ENCODE measurements around the gene GLA. TPM values are rescaled to one million over a fixed set of nuclear protein-coding genes. Genes with fewer than 3 reads are reported as not detected.

The GLA gene
- total and polyA plus RNA-seq, 3 donors from 2014 or later = 12.5 to 17.9 (median 16.2) TPM

DNA sequence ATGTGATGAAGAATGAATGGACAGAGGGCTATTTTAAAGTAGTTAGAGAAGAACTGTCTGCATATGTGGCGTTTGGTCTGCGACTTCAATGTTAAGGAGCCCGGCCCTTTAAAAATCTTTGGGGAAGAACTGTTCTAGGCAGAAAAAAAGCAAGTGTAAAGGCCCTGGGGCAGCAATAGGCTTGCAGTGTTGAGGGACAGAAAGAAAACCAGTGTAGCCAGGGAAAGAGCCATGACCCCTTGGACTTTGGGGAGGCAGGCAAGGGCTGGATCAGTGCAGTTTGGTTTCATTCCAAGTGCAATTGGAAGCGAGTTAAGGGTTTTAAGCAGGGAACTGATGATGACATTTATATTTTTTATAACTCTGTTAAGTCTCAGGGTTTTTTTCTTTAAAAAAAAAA lies 7.9 kb downstream of the GLA start:
- no peak overlapping the region for H3K27ac ChIP-seq
- WGBS, 2 donors = 90 to 94% methylated on average over 4 of the region's 4 CpGs
- H3K9me3 ChIP-seq = no peaks in the 10 kb centered on the region
- H3K27me3 ChIP-seq = no peaks in the 10 kb centered on the region
- H3K4me3 ChIP-seq = no peak overlapping the region
- no peaks in the 10 kb centered on the region for H3K4me1 ChIP-seq
- TF ChIP-seq POLR2A (IDR thresholded peaks at IDR 0.05) = no peak
- TF ChIP-seq, protein P1, sequence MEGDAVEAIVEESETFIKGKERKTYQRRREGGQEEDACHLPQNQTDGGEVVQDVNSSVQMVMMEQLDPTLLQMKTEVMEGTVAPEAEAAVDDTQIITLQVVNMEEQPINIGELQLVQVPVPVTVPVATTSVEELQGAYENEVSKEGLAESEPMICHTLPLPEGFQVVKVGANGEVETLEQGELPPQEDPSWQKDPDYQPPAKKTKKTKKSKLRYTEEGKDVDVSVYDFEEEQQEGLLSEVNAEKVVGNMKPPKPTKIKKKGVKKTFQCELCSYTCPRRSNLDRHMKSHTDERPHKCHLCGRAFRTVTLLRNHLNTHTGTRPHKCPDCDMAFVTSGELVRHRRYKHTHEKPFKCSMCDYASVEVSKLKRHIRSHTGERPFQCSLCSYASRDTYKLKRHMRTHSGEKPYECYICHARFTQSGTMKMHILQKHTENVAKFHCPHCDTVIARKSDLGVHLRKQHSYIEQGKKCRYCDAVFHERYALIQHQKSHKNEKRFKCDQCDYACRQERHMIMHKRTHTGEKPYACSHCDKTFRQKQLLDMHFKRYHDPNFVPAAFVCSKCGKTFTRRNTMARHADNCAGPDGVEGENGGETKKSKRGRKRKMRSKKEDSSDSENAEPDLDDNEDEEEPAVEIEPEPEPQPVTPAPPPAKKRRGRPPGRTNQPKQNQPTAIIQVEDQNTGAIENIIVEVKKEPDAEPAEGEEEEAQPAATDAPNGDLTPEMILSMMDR (IDR thresholded peaks at IDR 0.05) = no peak
- H3K36me3 ChIP-seq (ENCODE audit: low read depth, missing control alignments) = no peaks in the 10 kb centered on the region
- DNase-seq = no peak
- intact Hi-C loops (cut with DNase I; ENCODE audit: low total_unique reads) = no loop called here

DNA sequence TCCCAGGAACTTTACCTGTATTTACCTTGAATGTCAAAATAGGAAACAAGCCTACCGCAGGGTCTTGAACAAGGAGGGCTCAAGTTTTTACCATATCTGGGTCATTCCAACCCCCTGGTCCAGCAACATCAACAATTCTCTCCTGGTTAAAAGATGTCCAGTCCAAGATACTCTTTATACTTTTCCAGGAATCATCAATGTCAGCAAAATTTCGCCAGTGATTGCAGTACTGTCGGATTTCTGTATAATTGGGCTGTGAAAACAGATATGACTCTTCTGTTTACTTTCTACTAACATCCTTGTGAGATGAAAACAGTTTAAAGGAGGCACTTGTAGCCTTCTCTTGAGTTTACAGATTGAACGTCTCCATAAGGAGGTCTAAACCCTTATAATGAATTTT lies 9.0 kb downstream of the GLA start:
- WGBS, 2 donors = 92 to 95% methylated on average over 4 of the region's 4 CpGs
- TF ChIP-seq, protein P1 (IDR thresholded peaks at IDR 0.05) = no peak
- no peak for TF ChIP-seq POLR2A (IDR thresholded peaks at IDR 0.05)

DNA sequence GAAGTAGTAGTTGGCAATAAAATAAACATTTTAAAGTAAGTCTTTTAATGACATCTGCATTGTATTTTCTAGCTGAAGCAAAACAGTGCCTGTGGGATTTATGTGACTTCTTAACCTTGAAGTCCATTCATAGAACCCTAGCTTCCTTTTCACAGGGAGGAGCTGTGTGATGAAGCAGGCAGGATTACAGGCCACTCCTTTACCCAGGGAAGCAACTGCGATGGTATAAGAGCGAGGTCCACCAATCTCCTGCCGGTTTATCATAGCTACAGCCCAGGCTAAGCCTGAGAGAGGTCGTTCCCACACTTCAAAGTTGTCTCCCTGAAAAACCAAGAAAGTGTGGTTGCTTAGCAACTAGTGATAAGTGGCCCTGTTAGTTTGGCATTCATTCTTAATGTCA lies 9.9 kb downstream of the GLA start:
- TF ChIP-seq POLR2A (IDR thresholded peaks at IDR 0.05) = no peak
- TF ChIP-seq, protein P1 (IDR thresholded peaks at IDR 0.05) = no peak
- intact Hi-C loops (cut with DNase I; ENCODE audit: low total_unique reads) = no loop called here
- no peaks in the 10 kb centered on the region for H3K27me3 ChIP-seq
- H3K4me3 ChIP-seq = no peak overlapping the region
- H3K36me3 ChIP-seq (ENCODE audit: low read depth, missing control alignments) = no peaks in the 10 kb centered on the region
- no peak overlapping the region for H3K27ac ChIP-seq
- no peaks in the 10 kb centered on the region for H3K9me3 ChIP-seq
- 24 to 50% methylated on average over 4 of the region's 4 CpGs for WGBS, 2 donors
- H3K4me1 ChIP-seq = no peaks in the 10 kb centered on the region
- no peak for DNase-seq

More for the DNA sequence above, 9.0 kb downstream of the GLA start:
- intact Hi-C loops (cut with DNase I; ENCODE audit: low total_unique reads) = no loop called here
- no peaks in the 10 kb centered on the region for H3K27me3 ChIP-seq
- H3K4me1 ChIP-seq = no peaks in the 10 kb centered on the region
- H3K27ac ChIP-seq = no peak overlapping the region
- H3K4me3 ChIP-seq = no peak overlapping the region
- no peak for DNase-seq
- no peaks in the 10 kb centered on the region for H3K36me3 ChIP-seq (ENCODE audit: low read depth, missing control alignments)
- no peaks in the 10 kb centered on the region for H3K9me3 ChIP-seq

DNA sequence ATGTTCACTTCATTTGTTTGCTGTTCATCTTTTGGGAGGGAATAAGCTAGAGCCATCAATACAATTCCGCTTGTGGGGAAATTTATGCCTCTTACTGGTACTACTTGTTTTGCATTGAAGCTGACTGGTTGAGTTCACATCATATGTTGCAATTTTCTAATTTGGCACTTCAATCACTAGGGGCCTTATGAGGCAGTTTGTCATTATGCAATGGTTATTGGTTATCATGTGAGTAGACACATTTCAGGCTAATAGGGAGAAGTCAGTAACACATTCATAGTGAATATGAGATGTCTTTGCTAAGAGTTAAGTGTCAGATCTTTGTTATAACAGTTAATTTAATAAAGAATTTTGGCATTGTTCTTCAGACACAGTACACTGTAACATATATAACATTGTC lies 11.9 kb downstream of the GLA start:
- TF ChIP-seq, protein P1 (IDR thresholded peaks at IDR 0.05) = no peak
- TF ChIP-seq POLR2A (IDR thresholded peaks at IDR 0.05) = no peak
- H3K4me3 ChIP-seq = no peak overlapping the region
- H3K27ac ChIP-seq = no peak overlapping the region
- no peaks in the 10 kb centered on the region for H3K36me3 ChIP-seq (ENCODE audit: low read depth, missing control alignments)
- no peaks in the 10 kb centered on the region for H3K4me1 ChIP-seq
- DNase-seq = no peak
- WGBS, 2 donors = 87 to 100% methylated on average over 1 of the region's 1 CpG
- intact Hi-C loops (cut with DNase I; ENCODE audit: low total_unique reads) = no loop called here
- no peaks in the 10 kb centered on the region for H3K9me3 ChIP-seq
- no peaks in the 10 kb centered on the region for H3K27me3 ChIP-seq

DNA sequence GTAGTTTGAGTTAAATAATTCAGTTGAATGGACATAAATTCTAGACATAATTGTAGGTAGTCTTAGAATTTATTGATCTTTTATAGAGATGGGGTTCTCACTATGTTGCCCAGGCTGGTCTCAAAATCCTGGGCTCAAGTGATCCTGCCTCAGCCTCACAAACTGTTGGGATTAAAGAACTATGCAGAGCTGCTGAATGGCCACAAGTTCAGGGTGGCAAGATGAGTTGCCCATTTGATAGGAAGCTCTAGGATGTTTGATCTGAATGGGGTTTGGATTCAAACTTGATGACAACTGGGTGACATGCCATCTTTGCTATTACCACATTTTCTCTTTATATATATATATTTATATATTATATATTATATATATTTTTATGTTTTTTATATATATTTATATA lies 13.4 kb downstream of the GLA start:
- intact Hi-C loops (cut with DNase I; ENCODE audit: low total_unique reads) = no loop called here
- no peaks in the 10 kb centered on the region for H3K9me3 ChIP-seq

More for the DNA sequence above, 13.4 kb downstream of the GLA start:
- Histone ChIP-seq H3K4me1 (no peaks in the 10 kb centered on the region), H3K27ac (no peak overlapping the region), H3K4me3 (no peak overlapping the region), H3K27me3 (no peaks in the 10 kb centered on the region), H3K36me3 (ENCODE audit: low read depth, missing control alignments) (no peaks in the 10 kb centered on the region)
- DNase-seq = no peak
- TF ChIP-seq, protein P1 (IDR thresholded peaks at IDR 0.05) = no peak
- TF ChIP-seq POLR2A (IDR thresholded peaks at IDR 0.05) = no peak

Measured in testis (tissue), 3 donors.